Bronchial epithelial cell (primary cell): Measurements from ENCODE around the gene DPF3. TPM values are rescaled to one million over a fixed set of nuclear protein-coding genes. Genes with fewer than 3 reads are reported as not detected.

Experiments
- DNase-seq: peaks from one replicate; pipeline ENCODE4 v3.0.0-alpha.2; 2010; ENCODE audit warnings: low read depth
- FAIRE-seq: peaks from 2 replicates; lab custom pipeline; 2011; peaks lifted over from hg19 to GRCh38; lab: Jason Lieb, UNC
- H3K27me3 ChIP-seq: 2 replicates; pipeline ENCODE4 v1.5.1; 2011; ENCODE audit warnings: low read length; ENCODE audit not compliant: control insufficient read depth, insufficient read depth
- H3K36me3 ChIP-seq: 2 replicates; pipeline ENCODE4 v1.5.1; 2011; ENCODE audit warnings: low read length; ENCODE audit not compliant: control insufficient read depth, insufficient read depth
- H3K4me3 ChIP-seq: 2 replicates; pipeline ENCODE4 v1.5.1; 2011; ENCODE audit warnings: mild to moderate bottlenecking, low read depth, low read length, control low read depth
- total RNA-seq: library from RNA; depleted of rRNA; stranded (reverse); fragments of >200 nt; gene quantifications from 2 replicates; pipeline ENCODE4 v1.2.1, GENCODE V29; 2014
- TF ChIP-seq, protein P1 (sequence below): IDR thresholded peaks from 2 replicates; pipeline ENCODE4 v1.5.1; 2011; ENCODE audit warnings: mild to moderate bottlenecking, moderate library complexity, low read length, control low read depth, inconsistent platforms; ENCODE audit not compliant: insufficient read depth, severe bottlenecking

The DPF3 gene
- total RNA-seq, 1 donor from 2014 or later = not detected

- H3K27me3 ChIP-seq = peaks cover 2% of the 10 kb centered on the region
- TF ChIP-seq, protein P1, sequence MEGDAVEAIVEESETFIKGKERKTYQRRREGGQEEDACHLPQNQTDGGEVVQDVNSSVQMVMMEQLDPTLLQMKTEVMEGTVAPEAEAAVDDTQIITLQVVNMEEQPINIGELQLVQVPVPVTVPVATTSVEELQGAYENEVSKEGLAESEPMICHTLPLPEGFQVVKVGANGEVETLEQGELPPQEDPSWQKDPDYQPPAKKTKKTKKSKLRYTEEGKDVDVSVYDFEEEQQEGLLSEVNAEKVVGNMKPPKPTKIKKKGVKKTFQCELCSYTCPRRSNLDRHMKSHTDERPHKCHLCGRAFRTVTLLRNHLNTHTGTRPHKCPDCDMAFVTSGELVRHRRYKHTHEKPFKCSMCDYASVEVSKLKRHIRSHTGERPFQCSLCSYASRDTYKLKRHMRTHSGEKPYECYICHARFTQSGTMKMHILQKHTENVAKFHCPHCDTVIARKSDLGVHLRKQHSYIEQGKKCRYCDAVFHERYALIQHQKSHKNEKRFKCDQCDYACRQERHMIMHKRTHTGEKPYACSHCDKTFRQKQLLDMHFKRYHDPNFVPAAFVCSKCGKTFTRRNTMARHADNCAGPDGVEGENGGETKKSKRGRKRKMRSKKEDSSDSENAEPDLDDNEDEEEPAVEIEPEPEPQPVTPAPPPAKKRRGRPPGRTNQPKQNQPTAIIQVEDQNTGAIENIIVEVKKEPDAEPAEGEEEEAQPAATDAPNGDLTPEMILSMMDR = no peak
Measured at GRCh38 chr14:72706485-72706884, 187.4 kb downstream of the DPF3 start.

GRCh38 chr14:72704502-72704901 is 189.4 kb downstream of the DPF3 start:
- FAIRE-seq = no peak
- Histone ChIP-seq H3K4me3 (no peak overlapping the region), H3K36me3 (no peaks in the 10 kb centered on the region), H3K27me3 (peaks cover 2% of the 10 kb centered on the region)
- TF ChIP-seq, protein P1 = no peak
- no peak for DNase-seq

More at GRCh38 chr14:72706485-72706884, 187.4 kb downstream of the DPF3 start:
- Histone ChIP-seq H3K4me3 (no peak overlapping the region), H3K36me3 (no peaks in the 10 kb centered on the region)
- FAIRE-seq = no peak
- no peak for DNase-seq

GRCh38 chr14:72701605-72702004 is 192.3 kb downstream of the DPF3 start:
- FAIRE-seq = no peak
- DNase-seq = no peak
- peaks cover 2% of the 10 kb centered on the region for H3K27me3 ChIP-seq
- TF ChIP-seq, protein P1 = no peak
- no peaks in the 10 kb centered on the region for H3K36me3 ChIP-seq
- no peak overlapping the region for H3K4me3 ChIP-seq

- H3K36me3 ChIP-seq = no peaks in the 10 kb centered on the region
- no peak overlapping the region for H3K4me3 ChIP-seq
- peaks cover 2% of the 10 kb centered on the region for H3K27me3 ChIP-seq
- no peak for FAIRE-seq
- DNase-seq = no peak
- TF ChIP-seq, protein P1 = no peak
Measured at GRCh38 chr14:72701237-72701565, 192.7 kb downstream of the DPF3 start.

GRCh38 chr14:72700338-72701236 is 193.3 kb downstream of the DPF3 start:
- Histone ChIP-seq H3K27me3 (peaks cover 2% of the 10 kb centered on the region), H3K4me3 (no peak overlapping the region), H3K36me3 (no peaks in the 10 kb centered on the region)
- DNase-seq (no peak), FAIRE-seq (no peak)
- TF ChIP-seq, protein P1 = no peak
